Transverse colon (tissue), 4 donors: Measurements from ENCODE around the gene FRMPD4. TPM values are rescaled to one million over a fixed set of nuclear protein-coding genes. Genes with fewer than 3 reads are reported as not detected.

Experiments
- DNase-seq: peaks from one replicate; pipeline ENCODE4 v3.0.0-alpha.2; 2019
- H3K27ac ChIP-seq, 4 donors: fragments of 200-600 bp; sonication (generic); 2 replicates each; pipeline ENCODE4 v1.5.1; 2016 to 2018; ENCODE audit warnings: inconsistent platforms in 4 of 4
- H3K27me3 ChIP-seq: fragments of 200-600 bp; sonication (generic); 2 replicates; pipeline ENCODE4 v1.5.1; 2017; ENCODE audit warnings: inconsistent platforms
- H3K36me3 ChIP-seq, 4 donors: fragments of 200-600 bp; sonication (generic); 2 replicates each; pipeline ENCODE4 v1.5.1; 2017 to 2019; ENCODE audit warnings: inconsistent platforms in 4 of 4
- H3K4me1 ChIP-seq, 4 donors: fragments of 200-600 bp; sonication (generic); 2 replicates each; pipeline ENCODE4 v1.5.1; 2017 to 2020; ENCODE audit warnings: inconsistent platforms in 4 of 4
- H3K4me3 ChIP-seq, 4 donors: fragments of 200-600 bp; sonication (generic); 1 replicate in 1 of 4; 2 replicates in 3 of 4; pipeline versions ENCODE4 v1.5.1 to v1.6.1; 2017 to 2019; ENCODE audit warnings: inconsistent platforms in 4 of 4
- H3K9me3 ChIP-seq, 2 donors: fragments of 200-600 bp; sonication (generic); 2 replicates each; pipeline ENCODE4 v1.5.1; 2017 to 2019; ENCODE audit warnings: inconsistent platforms in 2 of 2
- CTCF ChIP-seq, 5 experiments: fragments of 200-600 bp in 3 of 5; fragments of 450-650 bp in 2 of 5; sonication (generic) in 3 of 5; IDR thresholded peaks; 1 replicate in 2 of 5; 2 replicates in 3 of 5; pipeline ENCODE4 v1.5.1; 2016 to 2017; ENCODE audit warnings: antibody characterized with exemption in 5 of 5, inconsistent platforms in 3 of 5, mild to moderate bottlenecking in 2 of 5, moderate library complexity in 1 of 5
- EP300 ChIP-seq: sonication (generic); formaldehyde crosslinking; IDR thresholded peaks from one replicate; pipeline ENCODE4 v1.6.1; 2017; ENCODE audit warnings: antibody characterized with exemption, low read depth
- POLR2A ChIP-seq: fragments of 450-650 bp; IDR thresholded peaks from one replicate; pipeline ENCODE4 v1.6.1; 2016; ENCODE audit warnings: antibody characterized with exemption, mild to moderate bottlenecking, moderate library complexity
- POLR2AphosphoS5 ChIP-seq, 3 donors: sonication (generic); formaldehyde crosslinking; IDR thresholded peaks; one replicate each; pipeline ENCODE4 v1.6.1; 2016; ENCODE audit warnings: antibody characterized with exemption in 3 of 3
- WGBS, 2 donors: methylation state at CpG; one replicate each; pipeline ENCODE4 v1.1.5; 2018; ENCODE audit warnings: low coverage in 1 of 2; 5-methylcytosine and 5-hydroxymethylcytosine counted together
- in situ Hi-C, 4 donors: fragments of 200-750 bp; cut with MboI; loops; one replicate each; pipeline versions ENCODE4 v1.15.0 to v1.15.1; 2017; ENCODE audit warnings: low sequenced_read_pairs in 3 of 4, low pct_ligation_motif_present in 1 of 4, low pct_unique_long_range_greater_than_20kb in 1 of 4
- intact Hi-C: fragments of 100-400 bp; cut with DNase I; formaldehyde crosslinking; loops from one replicate; pipeline ENCODE4 v1.15.1; 2023; ENCODE audit warnings: low total_unique reads
- total RNA-seq, 4 donors: library from RNA; depleted of rRNA; stranded (reverse); fragments of >200 nt; gene quantifications; one replicate each; pipeline ENCODE4 v1.1.0, GENCODE V29; 2016

The FRMPD4 gene
- total RNA-seq, 4 donors from 2014 or later = 0.79 to 1.5 (median 0.82) TPM; not detected in 1

- Histone ChIP-seq H3K27me3 (no peaks in the 10 kb centered on the region), H3K27ac (peak overlapping the region in 1 of 4 donors; percentile 23), H3K4me1 (no peaks in the 10 kb centered on the region), H3K4me3 (no peak overlapping the region), H3K36me3 (no peaks in the 10 kb centered on the region), H3K9me3 (no peaks in the 10 kb centered on the region)
- no peak for DNase-seq
- in situ Hi-C loops = no loop called here
- WGBS, 2 donors = 69 to 100% methylated on average over 4 of the region's 4 CpGs
- TF ChIP-seq CTCF (IDR thresholded peaks at IDR 0.05) = no peak
- no peak for TF ChIP-seq POLR2AphosphoS5 (IDR thresholded peaks at IDR 0.05)
- TF ChIP-seq POLR2A = no peak
- TF ChIP-seq EP300 = no peak
- intact Hi-C loops = no loop called here
These were observed 4.4 kb downstream of the FRMPD4 start for GRCh38 chrX:12142661-12143060.

GRCh38 chrX:12145402-12145801 is 7.1 kb downstream of the FRMPD4 start:
- H3K4me3 ChIP-seq = no peak overlapping the region
- no peaks in the 10 kb centered on the region for H3K27me3 ChIP-seq
- TF ChIP-seq POLR2AphosphoS5 (IDR thresholded peaks at IDR 0.05) = peak in 2 of 3 donors; percentile 16 to 26
- no peak for TF ChIP-seq CTCF (IDR thresholded peaks at IDR 0.05)
- no peaks in the 10 kb centered on the region for H3K36me3 ChIP-seq
- in situ Hi-C loops (no loop called here), intact Hi-C loops (no loop called here)
- no peak for DNase-seq
- no peaks in the 10 kb centered on the region for H3K9me3 ChIP-seq
- H3K4me1 ChIP-seq = no peaks in the 10 kb centered on the region
- 47% methylated on average over 2 of the region's 2 CpGs; no CpG with 5 or more reads in 1 of the 2 donors for WGBS, 2 donors
- H3K27ac ChIP-seq = no peak overlapping the region

- in situ Hi-C loops (no loop called here), intact Hi-C loops (no loop called here)
- no peaks in the 10 kb centered on the region for H3K9me3 ChIP-seq
- no peak overlapping the region for H3K27ac ChIP-seq
- no peaks in the 10 kb centered on the region for H3K4me1 ChIP-seq
- TF ChIP-seq CTCF (IDR thresholded peaks at IDR 0.05) = no peak
- TF ChIP-seq POLR2AphosphoS5 (IDR thresholded peaks at IDR 0.05) = no peak
- no peak for TF ChIP-seq EP300
- no peak for TF ChIP-seq POLR2A
- no peaks in the 10 kb centered on the region for H3K27me3 ChIP-seq
- no peaks in the 10 kb centered on the region for H3K36me3 ChIP-seq
- H3K4me3 ChIP-seq = no peak overlapping the region
- no peak for DNase-seq
- WGBS, 2 donors = 29 to 54% methylated on average over 1 to 4 of the region's 4 CpGs
These were observed 11.6 kb downstream of the FRMPD4 start for GRCh38 chrX:12149670-12150407.

GRCh38 chrX:12153317-12153716 is 15.0 kb downstream of the FRMPD4 start:
- H3K27me3 ChIP-seq = no peaks in the 10 kb centered on the region
- in situ Hi-C loops = no loop called here
- no peaks in the 10 kb centered on the region for H3K4me1 ChIP-seq
- no peaks in the 10 kb centered on the region for H3K36me3 ChIP-seq
- intact Hi-C loops = no loop called here
- DNase-seq = no peak
- H3K27ac ChIP-seq = no peak overlapping the region
- 75 to 78% methylated on average over 2 to 4 of the region's 4 CpGs for WGBS, 2 donors
- H3K9me3 ChIP-seq = no peaks in the 10 kb centered on the region
- TF ChIP-seq POLR2A (no peak), EP300 (no peak), POLR2AphosphoS5 (IDR thresholded peaks at IDR 0.05) (no peak), CTCF (IDR thresholded peaks at IDR 0.05) (no peak)
- no peak overlapping the region for H3K4me3 ChIP-seq
